Activated effector memory CD4-positive, alpha-beta T cell treated with anti-CD3 and anti-CD28 coated beads, Interleukin-2, amount 50 U/mL, for 16 hours (primary cell): Measurements from ENCODE around the gene GGACT.

Experiments
- DNase-seq: peaks from one replicate; pipeline ENCODE4 v3.0.0-alpha.2; 2020

The GGACT gene

GRCh38 chr13:100546713-100547405 is 41.7 kb downstream of the GGACT start:
- no peak for DNase-seq

DNA sequence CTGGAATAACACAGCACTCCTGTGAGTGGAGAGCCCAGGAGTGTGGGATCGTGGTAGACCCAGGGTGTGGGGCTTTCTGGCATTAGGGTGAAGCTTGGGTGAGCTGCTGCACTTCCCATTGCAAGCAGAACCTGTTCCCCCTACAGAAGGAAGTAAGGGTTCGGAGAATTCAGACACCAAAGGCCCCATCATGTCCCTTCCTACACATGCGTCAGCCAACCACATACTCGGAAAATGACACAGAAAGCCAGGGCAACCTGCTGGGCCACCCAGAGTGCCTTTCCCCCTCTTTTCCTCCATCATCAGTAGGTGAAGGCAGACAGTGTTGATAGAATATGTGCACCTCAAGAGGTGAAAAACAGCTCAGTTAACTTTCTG is 42.9 kb downstream of the GGACT start:
- DNase-seq = no peak

GRCh38 chr13:100544866-100545683 is 43.5 kb downstream of the GGACT start:
- DNase-seq = no peak

DNA sequence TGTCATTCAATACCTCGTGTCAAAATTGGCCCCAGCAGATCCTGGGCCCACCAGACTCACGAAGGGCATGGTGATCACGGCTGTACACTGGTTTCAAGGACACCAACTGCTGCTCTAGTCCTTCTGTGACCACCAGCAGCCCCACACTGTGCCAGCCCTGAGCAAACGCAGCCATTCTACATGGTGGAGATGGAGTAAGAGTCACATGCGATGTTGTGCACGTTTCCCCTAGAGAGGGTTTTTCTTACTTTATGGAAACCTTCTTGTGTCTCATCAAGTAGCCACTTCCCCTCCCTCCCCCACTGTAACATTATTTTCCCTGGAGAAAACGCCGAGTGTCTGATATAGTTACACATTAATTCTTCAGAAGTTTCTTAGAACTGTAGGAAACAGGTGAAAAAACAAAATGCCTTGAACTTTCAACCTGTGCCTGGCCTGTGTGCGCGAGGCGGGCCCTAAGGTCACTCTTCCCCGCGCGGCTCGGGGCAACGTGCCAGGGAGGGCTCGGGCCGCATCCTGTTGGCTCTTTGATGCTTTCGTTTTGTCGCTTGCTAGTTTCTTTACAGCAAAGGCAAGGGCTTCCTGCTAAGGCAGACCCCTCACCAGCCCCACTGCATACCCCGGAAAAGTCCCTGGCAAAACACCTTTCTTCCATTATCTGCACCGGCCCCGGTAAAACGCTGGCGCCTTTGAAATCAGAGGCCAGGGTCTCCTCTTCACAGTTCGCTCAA is 44.6 kb downstream of the GGACT start:
- DNase-seq = no peak

- DNase-seq = no peak
Observed at GRCh38 chr13:100542826-100543156, 45.8 kb downstream of the GGACT start.

GRCh38 chr13:100541897-100542825 is 46.4 kb downstream of the GGACT start:
- no peak for DNase-seq

DNA sequence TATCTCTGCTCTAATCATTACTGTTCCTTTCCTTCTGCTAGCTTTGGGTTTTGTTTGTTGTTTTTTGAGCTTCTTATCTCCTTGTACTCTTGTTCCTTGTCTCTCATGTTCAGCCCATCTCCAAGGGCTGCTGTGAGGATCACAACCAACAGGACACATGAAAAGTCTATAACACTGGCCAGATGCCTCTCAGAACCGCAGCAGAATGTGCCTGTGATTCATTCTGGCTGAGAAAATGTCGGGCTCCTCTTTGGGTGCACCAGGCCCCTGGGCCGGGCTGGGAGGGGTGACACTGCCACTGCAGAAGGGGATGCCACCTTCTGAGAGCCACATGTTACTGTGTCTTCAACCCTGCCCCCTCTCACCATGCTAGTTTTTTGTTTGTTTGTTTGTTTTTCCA is 48.0 kb downstream of the GGACT start:
- no peak for DNase-seq

GRCh38 chr13:100537951-100538462 is 50.6 kb downstream of the GGACT start:
- no peak for DNase-seq

GRCh38 chr13:100537486-100537885 is 51.1 kb downstream of the GGACT start:
- DNase-seq = no peak

GRCh38 chr13:100536643-100537180 is 51.9 kb downstream of the GGACT start:
- no peak for DNase-seq

DNA sequence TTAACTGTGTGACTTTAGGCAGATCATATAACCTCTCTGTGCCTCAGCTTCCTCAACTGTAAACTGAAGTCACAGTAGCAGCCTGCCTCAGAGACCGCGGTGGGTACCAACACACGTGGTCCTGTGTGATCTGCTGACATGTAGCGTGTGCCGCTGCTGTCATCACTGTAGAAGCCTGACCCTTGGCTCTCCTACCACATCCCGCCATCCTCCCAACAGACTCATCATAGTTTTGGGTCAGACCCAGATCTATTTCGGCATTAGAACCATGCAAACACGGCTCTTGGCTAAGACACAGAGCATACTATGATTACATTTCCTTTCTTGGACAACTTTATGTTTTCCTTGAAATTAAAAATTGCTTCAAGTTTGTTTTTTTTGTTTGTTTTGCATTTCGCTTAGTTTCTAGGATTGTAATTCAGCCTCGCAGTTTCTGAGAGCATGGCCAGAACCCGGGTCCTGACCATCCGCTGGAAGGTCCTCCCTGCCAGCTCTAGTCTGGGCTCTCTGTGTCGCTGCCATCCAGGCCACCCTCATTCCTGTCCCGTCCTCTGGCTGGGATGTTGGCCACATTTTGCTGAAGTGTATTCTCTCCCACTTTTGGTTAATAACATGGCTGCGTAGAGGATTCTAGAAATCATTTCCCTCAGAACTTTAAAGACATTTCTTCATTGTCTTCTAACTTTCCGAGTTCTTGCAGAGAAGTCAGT is 53.0 kb downstream of the GGACT start:
- no peak for DNase-seq

GRCh38 chr13:100534911-100535310 is 53.7 kb downstream of the GGACT start:
- no peak for DNase-seq

DNA sequence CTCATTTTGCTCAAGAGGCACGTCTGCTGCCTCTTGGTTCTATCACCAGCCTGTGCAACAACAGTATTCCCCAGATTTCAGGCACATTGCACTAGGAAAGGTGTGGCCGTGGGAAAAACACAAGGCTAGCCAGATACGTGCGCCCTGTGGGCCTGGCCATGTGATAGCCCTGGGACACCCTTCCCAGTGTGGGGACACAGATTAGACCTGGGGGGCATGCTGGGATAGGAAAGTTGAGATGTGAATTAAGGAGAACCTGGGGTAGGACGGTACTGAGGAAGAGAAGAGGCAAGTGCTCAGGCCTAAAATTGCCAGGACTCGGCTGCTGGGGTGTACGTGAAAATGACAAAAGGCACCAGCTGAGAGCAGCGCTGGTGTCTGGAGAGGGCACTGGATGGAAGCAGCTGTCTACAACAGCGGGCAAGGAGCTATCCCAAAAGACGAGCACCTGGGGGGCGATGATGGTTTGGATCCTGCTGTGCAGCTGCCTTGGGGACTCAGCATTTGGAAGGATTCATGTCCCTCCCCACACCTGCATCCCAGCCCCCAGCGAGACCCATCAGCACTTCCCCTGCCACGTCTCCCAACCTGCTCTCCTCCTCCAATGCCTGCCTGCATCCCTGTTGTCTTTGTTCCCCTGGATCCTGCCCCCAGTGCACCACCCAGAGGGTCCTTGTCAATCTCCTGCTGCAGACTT is 54.3 kb downstream of the GGACT start:
- DNase-seq = no peak

DNA sequence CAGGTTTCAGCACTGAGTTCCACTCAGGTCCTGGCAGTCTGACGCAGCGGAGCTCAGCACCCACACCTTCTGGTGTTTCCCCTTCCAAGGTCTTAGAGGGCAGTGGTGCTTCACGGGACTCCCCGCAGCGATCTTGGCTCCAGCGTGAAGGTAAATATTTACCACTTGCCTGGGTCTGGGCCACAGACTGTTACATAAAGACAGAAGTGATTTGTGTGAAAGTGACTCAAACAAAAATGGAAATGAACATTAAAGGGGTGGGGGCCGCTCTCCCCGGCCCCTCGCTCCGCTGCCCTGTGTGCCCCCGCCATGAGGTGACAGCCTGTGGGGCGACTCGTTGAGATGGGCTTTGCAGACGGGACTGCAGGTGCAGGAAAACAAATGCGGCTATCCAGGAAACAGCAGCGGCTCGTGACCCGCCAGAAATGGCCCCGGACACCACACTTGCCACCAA is 55.0 kb downstream of the GGACT start:
- DNase-seq = no peak

- no peak for DNase-seq
Observed at GRCh38 chr13:100532836-100533435, 55.7 kb downstream of the GGACT start.

DNA sequence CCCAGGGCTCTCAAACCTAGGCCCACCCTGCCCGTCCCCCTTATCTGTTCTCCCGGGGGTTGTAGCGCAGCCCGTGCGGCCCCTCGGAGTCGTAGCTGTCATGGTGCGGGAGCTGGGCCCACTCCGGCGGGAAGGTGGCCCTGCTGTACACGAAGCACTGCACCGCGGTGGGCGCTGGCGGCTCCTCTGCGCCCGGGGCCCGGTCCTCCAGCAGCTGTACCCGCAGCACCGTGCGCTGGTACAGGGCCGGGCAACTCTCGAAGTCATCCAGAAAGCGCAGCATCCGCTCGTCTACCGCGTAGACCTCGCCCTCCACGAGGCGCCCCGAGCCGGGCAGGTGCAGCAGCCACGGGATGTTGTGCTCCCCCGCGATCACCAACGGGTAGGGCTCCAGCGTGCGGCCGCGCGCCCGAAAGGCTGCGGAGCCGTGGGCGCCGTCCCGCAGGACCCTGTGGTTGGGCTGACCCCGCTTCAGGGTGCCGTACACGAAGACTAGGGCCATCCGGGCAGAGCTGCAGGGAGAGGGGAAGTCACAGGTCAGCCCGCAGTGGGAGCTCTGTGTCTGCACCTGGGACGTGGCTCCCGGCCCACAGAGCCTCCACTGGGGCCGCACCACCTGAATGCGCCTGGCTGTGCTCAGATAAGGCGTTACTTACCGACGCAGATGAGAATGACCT is 56.4 kb downstream of the GGACT start:
- no peak for DNase-seq

DNA sequence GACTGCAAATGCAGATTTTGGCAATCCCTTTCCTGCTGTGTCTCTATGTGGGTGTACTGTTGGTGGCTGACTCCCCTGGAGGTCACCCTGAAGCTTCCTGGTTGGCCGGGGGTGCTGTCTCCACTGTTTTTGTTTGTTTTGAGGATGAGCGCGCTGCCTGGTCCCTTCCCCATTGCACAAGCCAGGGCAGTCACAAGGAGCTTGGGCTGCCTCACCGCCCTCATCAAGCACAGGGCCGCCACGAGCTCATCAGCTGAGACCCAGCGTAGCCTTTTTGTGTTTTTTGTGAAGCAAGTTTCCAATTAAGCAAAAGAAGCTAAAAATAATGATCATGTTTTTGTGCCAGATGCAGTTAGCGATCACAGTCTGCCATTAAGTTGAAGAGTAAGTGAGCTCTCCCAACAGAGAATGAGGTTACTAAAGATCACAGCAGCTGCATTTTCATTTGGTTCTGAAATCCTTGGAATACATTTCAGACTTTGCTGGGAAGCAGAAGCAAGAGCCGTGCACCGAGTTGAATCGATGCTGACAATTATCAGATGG is 57.8 kb downstream of the GGACT start:
- no peak for DNase-seq

DNA sequence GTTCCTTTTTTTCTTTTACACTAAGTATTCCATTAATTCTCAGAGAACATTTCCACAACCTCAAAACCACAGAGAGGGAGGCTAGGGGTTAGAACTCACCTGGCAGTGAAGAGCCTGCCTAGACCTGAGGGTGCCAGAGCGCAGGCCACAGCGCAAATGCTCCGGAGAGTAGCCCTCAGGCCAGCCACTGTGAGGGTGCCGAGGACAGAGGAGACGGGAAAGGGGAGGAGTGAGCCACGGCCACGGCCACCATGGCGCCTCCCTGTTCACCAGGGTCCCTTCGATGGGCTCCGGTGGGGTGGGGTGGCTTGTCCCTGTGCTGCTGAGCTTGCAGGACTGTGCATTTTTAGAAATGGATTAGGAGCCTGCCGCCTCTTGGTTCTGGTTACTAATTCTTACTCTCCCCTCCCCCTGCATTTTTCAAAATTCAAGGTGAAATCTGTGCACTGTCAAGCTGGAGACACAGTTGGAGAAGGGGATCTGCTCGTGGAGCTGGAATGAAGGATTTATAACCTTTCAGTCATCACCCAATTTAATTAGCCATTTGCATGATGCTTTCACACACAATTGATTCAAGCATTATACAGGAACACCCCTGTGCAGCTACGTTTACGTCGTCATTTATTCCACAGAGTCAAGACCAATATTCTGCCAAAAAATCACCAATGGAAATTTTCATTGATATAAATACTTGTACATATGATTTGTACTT is 58.8 kb downstream of the GGACT start:
- no peak for DNase-seq

- DNase-seq = no peak
Observed at GRCh38 chr13:100528820-100529219, 59.8 kb downstream of the GGACT start.
